ENCODE measurements around the gene PPP2R2C. TPM values are rescaled to one million over a fixed set of nuclear protein-coding genes. Genes with fewer than 3 reads are reported as not detected.

Gene PPP2R2C
- total RNA-seq, 1 experiment from 2014 or later: not detected

DNA sequence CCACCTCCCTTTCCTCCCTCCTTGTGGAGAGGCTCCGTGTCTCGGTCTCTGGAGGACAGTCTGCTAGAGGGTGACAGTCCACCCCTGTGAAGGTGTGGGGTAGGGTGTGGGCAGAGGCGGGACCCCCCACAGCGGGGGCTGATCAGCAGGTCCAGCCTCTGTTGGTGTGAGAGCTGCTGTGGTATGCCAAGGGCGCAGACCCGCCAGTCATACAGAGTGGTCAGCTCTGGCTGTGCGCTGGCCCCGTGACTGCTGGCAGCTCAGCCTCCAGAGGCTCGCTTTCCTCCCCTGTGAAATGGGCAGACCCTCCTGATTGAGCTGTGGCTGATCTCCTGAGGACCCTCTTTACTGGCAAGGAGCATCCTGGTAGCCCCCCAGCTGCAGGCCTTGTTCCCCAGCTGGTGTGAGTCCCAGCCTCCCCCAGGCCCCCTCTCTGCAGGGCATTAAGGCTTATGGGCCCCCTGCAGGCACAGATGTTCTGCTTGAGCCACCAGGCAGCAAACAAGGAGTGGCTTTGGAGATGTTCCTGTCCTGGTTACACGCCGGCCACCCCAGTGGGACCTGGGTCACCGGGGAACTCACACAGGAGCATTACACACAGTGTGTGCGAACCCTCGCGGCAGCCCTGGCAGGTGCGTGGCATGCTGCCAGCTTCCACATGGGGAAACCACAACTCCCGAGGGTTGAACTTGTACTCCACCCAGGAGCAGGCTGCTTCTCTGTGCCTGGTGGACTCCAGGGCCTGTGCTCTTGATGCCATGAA is 76.8 kb downstream of the PPP2R2C start:
- BruUV-seq (replicated peaks): no TSS peak
- H3K4me1 Mint-ChIP-seq (ENCODE audit: low read depth, unreplicated experiment): no peaks in the 10 kb centered on the region
- no peak overlapping the region for H3K4me3 Mint-ChIP-seq (ENCODE audit: unreplicated experiment)
- no peak for DNase-seq
- CTCF ChIA-PET: no interaction called here
- Histone ChIP-seq H3K4me1 (no peaks in the 10 kb centered on the region), H3K36me3 (ENCODE audit: control insufficient read depth, insufficient read depth, low read length) (no peaks in the 10 kb centered on the region), H3K27me3 (replicated peaks; ENCODE audit: control insufficient read depth, insufficient read depth, low read length) (no peaks in the 10 kb centered on the region), H3K4me3 (ENCODE audit: low read depth, low read length) (no peak overlapping the region), H3K9me3 (no peaks in the 10 kb centered on the region)
- no peaks in the 10 kb centered on the region for H3K9me3 Mint-ChIP-seq (ENCODE audit: unreplicated experiment)
- TF ChIP-seq, protein P1, sequence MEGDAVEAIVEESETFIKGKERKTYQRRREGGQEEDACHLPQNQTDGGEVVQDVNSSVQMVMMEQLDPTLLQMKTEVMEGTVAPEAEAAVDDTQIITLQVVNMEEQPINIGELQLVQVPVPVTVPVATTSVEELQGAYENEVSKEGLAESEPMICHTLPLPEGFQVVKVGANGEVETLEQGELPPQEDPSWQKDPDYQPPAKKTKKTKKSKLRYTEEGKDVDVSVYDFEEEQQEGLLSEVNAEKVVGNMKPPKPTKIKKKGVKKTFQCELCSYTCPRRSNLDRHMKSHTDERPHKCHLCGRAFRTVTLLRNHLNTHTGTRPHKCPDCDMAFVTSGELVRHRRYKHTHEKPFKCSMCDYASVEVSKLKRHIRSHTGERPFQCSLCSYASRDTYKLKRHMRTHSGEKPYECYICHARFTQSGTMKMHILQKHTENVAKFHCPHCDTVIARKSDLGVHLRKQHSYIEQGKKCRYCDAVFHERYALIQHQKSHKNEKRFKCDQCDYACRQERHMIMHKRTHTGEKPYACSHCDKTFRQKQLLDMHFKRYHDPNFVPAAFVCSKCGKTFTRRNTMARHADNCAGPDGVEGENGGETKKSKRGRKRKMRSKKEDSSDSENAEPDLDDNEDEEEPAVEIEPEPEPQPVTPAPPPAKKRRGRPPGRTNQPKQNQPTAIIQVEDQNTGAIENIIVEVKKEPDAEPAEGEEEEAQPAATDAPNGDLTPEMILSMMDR (IDR thresholded peaks at IDR 0.05; ENCODE audit: insufficient read depth in 1 of 2, low read depth in 1 of 2, low read length in 1 of 2, severe bottlenecking in 1 of 2, unreplicated experiment in 1 of 2): no peak
- peaks cover 17% of the 10 kb centered on the region for H3K27me3 Mint-ChIP-seq (ENCODE audit: insufficient read depth, unreplicated experiment)
- intact Hi-C loops (cut with micrococcal nuclease; ENCODE audit: unreplicated experiment): no loop called here
- no peaks in the 10 kb centered on the region for H3K36me3 Mint-ChIP-seq (ENCODE audit: insufficient read depth, unreplicated experiment)
- H3K27ac Mint-ChIP-seq (ENCODE audit: unreplicated experiment): no peak overlapping the region
- POLR2A ChIA-PET: no interaction called here

DNA sequence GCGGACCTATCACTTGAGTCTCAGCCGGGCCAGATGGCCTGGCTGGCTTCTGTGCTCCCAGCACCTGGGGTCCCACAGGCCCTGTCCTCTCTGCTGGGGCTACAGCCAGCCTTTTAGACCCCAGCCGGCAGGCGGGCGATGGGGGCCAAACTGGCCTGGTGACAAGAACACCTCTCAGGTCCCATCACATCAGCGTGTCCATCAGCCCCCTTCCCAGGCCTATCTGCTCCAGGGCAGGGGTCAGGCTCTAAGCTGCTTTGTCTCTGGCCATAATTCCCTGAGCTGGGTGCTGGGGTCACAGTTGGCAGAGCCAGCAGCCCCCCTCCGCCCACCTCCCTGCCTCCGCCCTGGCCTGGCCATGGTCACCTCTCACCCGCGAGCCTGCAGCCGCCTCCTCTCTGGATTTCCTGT is 77.7 kb downstream of the PPP2R2C start:
- BruUV-seq (replicated peaks): no TSS peak
- Histone ChIP-seq H3K27me3 (replicated peaks; ENCODE audit: control insufficient read depth, insufficient read depth, low read length) (no peaks in the 10 kb centered on the region), H3K4me1 (no peaks in the 10 kb centered on the region), H3K4me3 (ENCODE audit: low read depth, low read length) (no peak overlapping the region), H3K9me3 (no peaks in the 10 kb centered on the region), H3K36me3 (ENCODE audit: control insufficient read depth, insufficient read depth, low read length) (no peaks in the 10 kb centered on the region)
- no peaks in the 10 kb centered on the region for H3K36me3 Mint-ChIP-seq (ENCODE audit: insufficient read depth, unreplicated experiment)
- intact Hi-C loops (cut with micrococcal nuclease; ENCODE audit: unreplicated experiment): no loop called here
- no peak overlapping the region for H3K27ac Mint-ChIP-seq (ENCODE audit: unreplicated experiment)
- H3K9me3 Mint-ChIP-seq (ENCODE audit: unreplicated experiment): no peaks in the 10 kb centered on the region
- H3K4me1 Mint-ChIP-seq (ENCODE audit: low read depth, unreplicated experiment): no peaks in the 10 kb centered on the region
- CTCF ChIA-PET: no interaction called here
- POLR2A ChIA-PET: no interaction called here
- no peak overlapping the region for H3K4me3 Mint-ChIP-seq (ENCODE audit: unreplicated experiment)
- DNase-seq: no peak
- peaks cover 15% of the 10 kb centered on the region for H3K27me3 Mint-ChIP-seq (ENCODE audit: insufficient read depth, unreplicated experiment)
- TF ChIP-seq, protein P1 (IDR thresholded peaks at IDR 0.05; ENCODE audit: insufficient read depth in 1 of 2, low read depth in 1 of 2, low read length in 1 of 2, severe bottlenecking in 1 of 2, unreplicated experiment in 1 of 2): no peak

DNA sequence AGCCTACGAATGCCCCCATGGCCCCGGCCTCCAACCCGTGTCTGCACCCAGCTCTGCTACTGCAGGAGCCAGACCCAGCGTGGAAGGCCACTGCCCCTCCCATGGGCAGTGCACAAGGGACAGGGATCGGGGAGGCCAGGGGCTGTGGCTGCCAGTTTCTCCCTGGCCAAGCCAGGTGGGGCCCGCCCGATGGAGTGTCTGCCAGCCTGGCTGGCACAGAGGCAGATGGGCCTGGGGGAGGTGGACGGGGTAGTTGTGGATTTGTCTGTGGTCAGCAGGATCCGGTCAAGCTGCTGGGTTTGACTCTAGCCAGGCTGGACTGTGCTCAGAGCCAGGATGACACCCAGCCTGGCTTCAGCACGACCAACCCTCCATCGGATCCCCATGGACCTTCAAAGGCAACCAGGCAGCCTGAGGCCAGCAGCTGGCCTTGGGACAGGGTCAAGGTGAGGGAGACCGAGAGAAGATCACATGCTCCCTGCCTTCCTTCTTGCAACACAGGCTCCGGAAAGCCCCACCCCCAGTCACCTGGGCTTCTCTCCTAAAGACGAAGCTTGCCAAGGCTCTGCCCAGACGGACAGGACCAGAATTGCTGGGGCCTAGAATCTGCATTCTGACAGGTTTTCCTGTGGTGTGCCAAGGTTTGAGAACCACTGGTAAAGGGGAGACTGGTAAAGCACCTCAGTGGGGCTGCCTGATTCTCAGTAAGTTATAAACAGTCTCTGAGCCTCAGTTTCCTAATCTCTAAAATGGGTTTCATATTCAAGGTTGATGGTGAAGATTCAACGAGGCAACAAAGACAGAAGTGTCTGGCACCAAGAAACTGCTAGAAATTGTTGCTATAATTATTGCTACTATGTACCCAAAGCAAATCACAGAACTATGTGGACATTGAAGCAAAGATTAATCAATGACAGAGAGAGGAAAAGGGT is 78.6 kb downstream of the PPP2R2C start:
- H3K27ac Mint-ChIP-seq (ENCODE audit: unreplicated experiment): no peak overlapping the region
- H3K36me3 ChIP-seq (ENCODE audit: control insufficient read depth, insufficient read depth, low read length): no peaks in the 10 kb centered on the region
- CTCF ChIA-PET: no interaction called here
- BruUV-seq (replicated peaks): no TSS peak
- H3K36me3 Mint-ChIP-seq (ENCODE audit: insufficient read depth, unreplicated experiment): no peaks in the 10 kb centered on the region
- TF ChIP-seq, protein P1 (IDR thresholded peaks at IDR 0.05; ENCODE audit: insufficient read depth in 1 of 2, low read depth in 1 of 2, low read length in 1 of 2, severe bottlenecking in 1 of 2, unreplicated experiment in 1 of 2): no peak
- H3K4me1 Mint-ChIP-seq (ENCODE audit: low read depth, unreplicated experiment): no peaks in the 10 kb centered on the region
- H3K27me3 Mint-ChIP-seq (ENCODE audit: insufficient read depth, unreplicated experiment): peaks cover 18% of the 10 kb centered on the region
- H3K4me1 ChIP-seq: no peaks in the 10 kb centered on the region
- H3K4me3 Mint-ChIP-seq (ENCODE audit: unreplicated experiment): no peak overlapping the region
- no peaks in the 10 kb centered on the region for H3K27me3 ChIP-seq (replicated peaks; ENCODE audit: control insufficient read depth, insufficient read depth, low read length)
- DNase-seq: no peak
- H3K4me3 ChIP-seq (ENCODE audit: low read depth, low read length): no peak overlapping the region
- H3K9me3 Mint-ChIP-seq (ENCODE audit: unreplicated experiment): no peaks in the 10 kb centered on the region
- no peaks in the 10 kb centered on the region for H3K9me3 ChIP-seq
- POLR2A ChIA-PET: no interaction called here
- intact Hi-C loops (cut with micrococcal nuclease; ENCODE audit: unreplicated experiment): no loop called here
